NK-92 (cell line): ENCODE measurements around the gene SLCO1C1.
"Not testable (repeated sequence)": the region's sequence is repeated elsewhere in the genome, so short reads cannot be mapped to it uniquely, and the experiment has no call there.

Source experiments
- DNase-seq: peaks from one replicate; lab custom pipeline; 2025; ENCODE audit not compliant: unreplicated experiment; lab: John Stamatoyannopoulos, UW

The SLCO1C1 gene

GRCh38 chr12:20695232-20695631 lies at the start of gene SLCO1C1:
Gene SLCO1C1 (plus strand): TSS chr12:20695332. CDS start chr12:20699577, 4,245 bp downstream.
- no peak for DNase-seq

- DNase-seq: no peak
These were observed 48.8 kb upstream of the SLCO1C1 start for GRCh38 chr12:20646239-20646827.

GRCh38 chr12:20653871-20654270 lies 41.3 kb upstream of the SLCO1C1 start:
- DNase-seq: no peak

- DNase-seq: no peak
These were observed 38.5 kb upstream of the SLCO1C1 start for GRCh38 chr12:20656600-20656999.

GRCh38 chr12:20657496-20657895 lies 37.6 kb upstream of the SLCO1C1 start:
- DNase-seq: no peak

- no peak for DNase-seq
These were observed 13.8 kb upstream of the SLCO1C1 start for GRCh38 chr12:20681334-20681733.

- no peak for DNase-seq
These were observed 1.2 kb downstream of the SLCO1C1 start for GRCh38 chr12:20696181-20696905.

- no peak for DNase-seq
These were observed 6.0 kb downstream of the SLCO1C1 start for GRCh38 chr12:20701106-20701505.

- DNase-seq: no peak
These were observed 9.7 kb downstream of the SLCO1C1 start for GRCh38 chr12:20704860-20705259.

GRCh38 chr12:20711846-20712245 lies 16.7 kb downstream of the SLCO1C1 start:
- no peak for DNase-seq

- DNase-seq: no peak
These were observed 20.9 kb downstream of the SLCO1C1 start for GRCh38 chr12:20716037-20716436.

- no peak for DNase-seq
These were observed 21.9 kb downstream of the SLCO1C1 start for GRCh38 chr12:20716985-20717384.

GRCh38 chr12:20718294-20718693 lies 23.2 kb downstream of the SLCO1C1 start:
- DNase-seq: no peak

GRCh38 chr12:20722142-20722541 lies 27.0 kb downstream of the SLCO1C1 start:
- no peak for DNase-seq

GRCh38 chr12:20731274-20731673 lies 36.1 kb downstream of the SLCO1C1 start:
- no peak for DNase-seq

GRCh38 chr12:20740972-20741371 lies 45.8 kb downstream of the SLCO1C1 start:
- no peak for DNase-seq

GRCh38 chr12:20748198-20748597 lies 53.1 kb downstream of the SLCO1C1 start:
- DNase-seq: no peak

GRCh38 chr12:20751046-20751445 lies 55.9 kb downstream of the SLCO1C1 start:
- DNase-seq: no peak

GRCh38 chr12:20777420-20777819 lies 82.3 kb downstream of the SLCO1C1 start:
- DNase-seq: no peak

GRCh38 chr12:20778969-20779368 lies 83.8 kb downstream of the SLCO1C1 start:
- no peak for DNase-seq

- not testable (repeated sequence) for DNase-seq
These were observed 84.8 kb downstream of the SLCO1C1 start for GRCh38 chr12:20779971-20780370.

GRCh38 chr12:20783796-20784357 lies 88.7 kb downstream of the SLCO1C1 start:
- not testable (repeated sequence) for DNase-seq
